Activated CD4-positive, alpha-beta T cell treated with anti-CD3 and anti-CD28 coated beads, Interleukin-10, Interleukin-2, amounts not matched to agents 100 ng/mL and 50 ng/mL, durations not matched to agents 16 hours and 8 hours (primary cell): ENCODE measurements around the gene IL17A.
A peak's percentile ranks its signal among the peaks of the same experiment; 100 is the strongest.

Source experiments
- DNase-seq: peaks from one replicate; pipeline ENCODE4 v3.0.0-alpha.2; 2020

The IL17A gene

GRCh38 chr6:52216932-52217575 is 30.9 kb downstream of the IL17A start:
- DNase-seq, result no peak

GRCh38 chr6:52217761-52218160 is 31.6 kb downstream of the IL17A start:
- DNase-seq, result no peak

GRCh38 chr6:52221302-52221701 is 35.1 kb downstream of the IL17A start:
- peak; percentile 73 for DNase-seq

GRCh38 chr6:52227495-52227894 is 41.3 kb downstream of the IL17A start:
- peak; percentile 97 for DNase-seq

- no peak for DNase-seq
Observed at GRCh38 chr6:52230685-52231084, 44.5 kb downstream of the IL17A start.

GRCh38 chr6:52231406-52232127 is 45.4 kb downstream of the IL17A start:
- DNase-seq, result peak; percentile 87

GRCh38 chr6:52233005-52233404 is 46.8 kb downstream of the IL17A start:
- no peak for DNase-seq

GRCh38 chr6:52233975-52234823 is 48.0 kb downstream of the IL17A start:
- DNase-seq, result peak; percentile 82
